HG03025 (cell line): ENCODE results near the gene SERTAD1.

ENCODE experiments used
- ATAC-seq: cut with Tn5 transposase; IDR thresholded peaks from one replicate; pipeline ENCODE4 v1.9.1; 2021; ENCODE audit warnings: mild to moderate bottlenecking, moderate library complexity; ENCODE audit not compliant: unreplicated experiment, low FRiP score

Gene SERTAD1

DNA sequence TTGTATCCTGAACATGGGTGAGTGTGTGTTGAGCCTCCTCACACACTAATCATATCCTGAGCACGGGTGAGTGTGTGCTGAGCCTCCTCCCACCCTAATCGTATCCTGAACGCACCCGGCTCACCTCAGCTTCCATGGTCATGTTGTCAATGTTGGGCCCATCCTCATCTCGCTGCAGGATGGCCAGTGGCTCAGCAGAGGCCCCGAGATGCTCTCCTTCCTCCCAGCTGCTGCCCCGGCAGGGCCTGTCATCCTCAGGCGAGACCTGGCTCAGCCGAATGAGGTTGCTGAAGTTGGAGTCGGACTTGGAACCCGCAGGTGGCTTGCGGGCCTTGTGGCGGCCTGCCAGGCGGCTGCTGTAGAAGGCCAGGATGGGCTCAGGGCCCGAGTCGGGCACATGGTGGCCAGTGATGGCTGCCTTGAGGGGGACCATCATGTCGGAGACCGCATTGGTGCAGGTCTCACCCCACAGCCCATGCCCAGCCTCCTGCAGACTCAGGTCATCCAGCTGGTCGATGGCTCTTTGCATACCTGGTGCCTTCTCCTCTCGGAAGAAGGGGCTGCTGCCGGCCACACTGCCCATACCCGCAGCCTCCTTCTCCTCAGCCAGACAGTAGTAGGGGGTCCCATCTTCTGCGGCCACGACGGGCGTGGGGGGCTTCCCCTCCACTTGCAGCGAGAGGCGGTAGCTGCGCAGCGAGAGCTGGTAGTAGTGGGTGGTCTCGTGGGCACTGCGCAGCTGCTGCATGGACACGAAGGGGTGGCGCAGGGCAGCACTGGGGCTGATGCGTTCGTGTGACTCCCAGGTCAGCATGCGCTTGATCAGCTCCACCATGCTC lies 45.4 kb downstream of the SERTAD1 start:
- ATAC-seq = no peak

DNA sequence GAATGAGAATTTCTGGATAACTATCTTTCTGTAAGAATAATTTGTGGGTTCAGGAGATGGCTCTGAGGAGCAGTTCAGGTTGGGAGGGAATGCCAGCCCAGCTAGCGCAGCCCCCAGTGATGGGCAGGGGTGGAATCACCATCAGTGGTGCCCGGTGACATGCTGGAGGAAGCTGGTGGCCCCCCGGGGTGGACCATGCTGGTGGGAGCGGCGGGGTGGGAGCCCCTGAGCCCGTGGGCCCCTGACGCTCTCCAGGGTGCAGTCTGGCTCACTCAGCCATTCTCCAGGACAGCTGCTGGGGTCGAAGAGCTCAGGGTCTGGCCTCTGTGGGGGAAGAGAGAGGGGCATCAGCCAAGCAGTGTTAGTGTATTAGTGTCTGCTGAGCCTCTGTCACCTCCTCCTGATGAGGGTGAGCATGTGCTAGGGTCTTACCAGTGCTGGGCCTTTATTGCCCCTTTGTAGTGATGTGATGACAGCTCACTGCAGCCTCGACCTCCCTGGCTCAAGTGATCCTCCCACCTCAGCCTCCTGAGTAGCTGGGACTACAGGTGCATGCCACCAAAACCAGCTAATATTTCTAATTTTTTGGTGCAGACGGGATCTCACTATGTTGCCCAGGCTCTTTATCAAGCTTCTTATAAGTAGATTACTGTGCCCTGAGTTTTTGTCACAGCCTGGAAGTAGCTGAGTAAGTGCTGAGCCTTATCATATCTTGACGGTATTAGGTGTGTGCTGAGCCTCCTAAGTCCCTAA lies 46.2 kb downstream of the SERTAD1 start:
- no peak for ATAC-seq

DNA sequence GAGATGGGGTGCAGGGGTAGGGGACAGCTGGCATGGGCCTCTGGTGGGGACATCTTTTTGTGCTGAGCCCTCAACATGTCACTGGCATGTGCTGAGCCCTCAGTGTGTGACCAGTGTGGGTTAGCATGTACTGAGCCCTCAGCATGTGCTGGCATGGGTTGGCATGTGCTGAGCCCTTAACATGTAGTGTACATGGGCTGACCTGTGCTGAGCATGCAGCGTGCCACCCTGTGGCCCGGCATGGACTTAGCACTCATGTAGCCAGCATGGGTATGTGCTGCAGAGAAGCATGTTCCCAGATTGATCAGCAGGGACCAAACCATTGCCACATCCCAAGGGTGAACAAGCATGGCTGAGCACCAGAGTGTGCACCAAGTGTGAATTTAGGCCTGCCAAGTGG lies 47.3 kb downstream of the SERTAD1 start:
- ATAC-seq = no peak

DNA sequence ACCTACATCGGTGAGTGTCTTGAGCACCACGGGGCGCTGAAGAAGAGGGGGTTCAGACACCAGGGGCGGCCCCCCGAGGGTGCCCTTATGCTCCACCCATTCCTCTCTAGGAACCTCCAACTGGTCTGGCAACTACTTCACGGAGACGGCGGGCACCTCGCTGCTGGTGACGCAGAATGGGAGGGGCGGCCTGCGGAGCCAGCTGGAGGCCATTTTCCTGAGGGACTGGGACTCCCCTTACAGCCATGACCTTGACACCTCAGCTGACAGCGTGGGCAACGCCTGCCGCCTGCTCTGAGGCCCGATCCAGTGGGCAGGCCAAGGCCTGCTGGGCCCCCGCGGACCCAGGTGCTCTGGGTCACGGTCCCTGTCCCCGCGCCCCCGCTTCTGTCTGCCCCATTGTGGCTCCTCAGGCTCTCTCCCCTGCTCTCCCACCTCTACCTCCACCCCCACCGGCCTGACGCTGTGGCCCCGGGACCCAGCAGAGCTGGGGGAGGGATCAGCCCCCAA lies 47.9 kb downstream of the SERTAD1 start:
- no peak for ATAC-seq

DNA sequence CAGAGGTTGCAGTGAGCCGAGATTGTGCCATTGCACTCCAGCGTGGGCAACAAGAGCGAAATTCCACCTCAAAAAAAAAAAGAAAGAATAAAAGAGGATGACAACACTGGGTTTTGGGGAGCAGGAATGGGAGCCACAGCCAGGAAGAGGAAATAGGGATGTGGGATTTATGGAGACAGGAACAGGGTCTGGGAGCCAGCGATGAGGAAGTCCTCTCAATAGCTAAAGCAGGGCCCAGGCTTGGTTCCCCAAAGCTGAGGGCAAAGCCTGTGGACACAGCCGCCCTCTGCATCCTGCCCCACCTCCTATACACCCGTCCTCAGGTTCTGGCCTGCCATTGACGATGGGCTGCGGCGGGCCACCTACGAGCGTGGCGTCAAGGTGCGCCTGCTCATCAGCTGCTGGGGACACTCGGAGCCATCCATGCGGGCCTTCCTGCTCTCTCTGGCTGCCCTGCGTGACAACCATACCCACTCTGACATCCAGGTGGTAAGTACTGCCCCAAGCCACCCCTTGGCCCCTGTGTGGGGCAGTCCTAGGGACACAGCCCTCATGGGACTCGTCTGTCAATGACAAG lies 49.4 kb downstream of the SERTAD1 start:
- no peak for ATAC-seq

DNA sequence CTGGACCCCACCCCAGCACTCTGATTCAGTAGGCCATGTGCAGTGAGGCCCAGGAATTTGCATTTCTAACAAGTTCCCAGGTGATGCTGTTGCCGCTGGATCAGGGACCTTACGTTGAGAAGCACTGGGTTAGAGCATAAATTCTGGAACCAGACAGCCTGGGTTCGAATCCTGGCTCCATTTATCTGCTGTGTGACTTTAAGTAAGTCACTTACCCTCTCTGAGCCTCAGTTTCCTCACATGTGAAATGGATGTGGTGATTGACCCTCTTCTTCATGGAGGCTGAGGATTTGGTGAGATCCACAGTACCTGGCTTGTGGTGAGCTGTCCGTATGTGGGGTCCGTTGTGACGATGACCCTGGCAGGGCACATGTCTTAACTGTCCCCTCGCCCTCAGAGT lies 51.7 kb downstream of the SERTAD1 start:
- no peak for ATAC-seq

DNA sequence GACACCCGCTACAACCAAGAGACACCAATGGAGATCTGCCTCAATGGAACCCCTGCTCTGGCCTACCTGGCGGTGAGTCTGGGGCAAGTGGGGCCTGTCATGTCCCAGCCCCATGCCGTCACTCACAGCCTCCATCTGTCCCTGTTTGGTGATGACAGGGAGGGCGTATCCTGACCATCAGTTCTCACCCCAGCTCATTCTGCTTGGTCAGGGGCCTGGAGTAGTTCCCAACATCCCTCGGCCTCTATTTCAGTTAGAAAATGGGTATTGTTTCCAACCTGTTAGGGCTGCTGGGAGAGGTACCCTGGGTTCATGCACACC lies 54.0 kb downstream of the SERTAD1 start:
- ATAC-seq = no peak
